Activated gamma-delta T cell (primary cell): ENCODE measurements around the gene WDR70.
"Not testable (repeated sequence)": the region's sequence is repeated elsewhere in the genome, so short reads cannot be mapped to it uniquely, and the experiment has no call there.

Source experiments
- DNase-seq: peaks from one replicate; lab custom pipeline; 2025; lab: John Stamatoyannopoulos, UW
- total RNA-seq, 2 donors: gene quantifications; one replicate each; lab custom pipeline; 2026; lab: John Stamatoyannopoulos, UW

The WDR70 gene
- 53.4 to 54.6 reads per million in 2 donors for total RNA-seq

- peak; percentile 66 for DNase-seq
Observed at GRCh38 chr5:37379100-37379628, at the start of gene WDR70. Gene WDR70 (plus strand): TSS chr5:37379318. CDS start chr5:37379368, 50 bp downstream.

DNA sequence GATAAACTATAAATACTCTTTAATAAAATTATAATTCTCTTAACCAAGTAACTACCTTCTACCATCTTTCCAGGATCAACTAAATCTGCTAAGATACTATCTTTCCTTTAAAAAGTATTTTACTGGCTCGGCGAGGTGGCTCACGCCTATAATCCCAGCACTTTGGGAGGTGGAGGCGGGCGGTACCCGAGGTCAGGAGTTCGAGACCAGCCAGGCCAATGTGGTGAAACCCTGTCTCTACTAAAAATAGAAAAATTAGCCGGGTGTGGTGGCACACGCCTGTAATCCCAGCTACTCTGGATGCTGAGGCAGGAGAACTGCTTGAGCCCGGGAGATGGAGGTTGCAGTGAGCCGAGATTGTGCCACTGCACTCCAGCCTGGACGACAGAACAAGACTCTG, 44.4 kb upstream of the WDR70 start:
- not testable (repeated sequence) for DNase-seq

DNA sequence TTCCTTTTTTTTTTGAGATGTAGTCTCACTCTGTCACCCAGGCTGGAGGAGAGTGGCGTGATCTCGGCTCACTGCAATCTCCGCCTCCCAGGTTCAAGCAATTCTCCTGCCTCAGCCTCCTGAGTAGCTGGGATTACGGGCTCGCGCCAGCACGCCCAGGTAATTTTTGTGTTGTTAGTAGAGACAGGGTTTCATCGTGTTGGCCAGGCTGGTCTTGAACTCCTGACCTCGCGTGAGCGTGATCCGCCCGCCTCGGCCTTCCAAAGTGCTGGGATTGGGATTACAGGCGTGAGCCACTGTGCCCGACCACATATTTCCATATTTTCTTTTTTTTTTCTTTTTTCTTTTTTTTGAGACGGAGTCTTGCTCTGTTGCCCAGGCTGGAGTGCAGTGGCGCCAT, 36.4 kb upstream of the WDR70 start:
- not testable (repeated sequence) for DNase-seq

- no peak for DNase-seq
Observed at GRCh38 chr5:37355161-37355560, 24.0 kb upstream of the WDR70 start.

GRCh38 chr5:37370550-37370863, 8.6 kb upstream of the WDR70 start:
- DNase-seq, result no peak

- peak; percentile 64 for DNase-seq
Observed at GRCh38 chr5:37370864-37371726, 8.0 kb upstream of the WDR70 start, which contains the start of gene NUP155. Gene NUP155 (minus strand): TSS chr5:37371106. CDS start chr5:37370977, 129 bp downstream.

DNA sequence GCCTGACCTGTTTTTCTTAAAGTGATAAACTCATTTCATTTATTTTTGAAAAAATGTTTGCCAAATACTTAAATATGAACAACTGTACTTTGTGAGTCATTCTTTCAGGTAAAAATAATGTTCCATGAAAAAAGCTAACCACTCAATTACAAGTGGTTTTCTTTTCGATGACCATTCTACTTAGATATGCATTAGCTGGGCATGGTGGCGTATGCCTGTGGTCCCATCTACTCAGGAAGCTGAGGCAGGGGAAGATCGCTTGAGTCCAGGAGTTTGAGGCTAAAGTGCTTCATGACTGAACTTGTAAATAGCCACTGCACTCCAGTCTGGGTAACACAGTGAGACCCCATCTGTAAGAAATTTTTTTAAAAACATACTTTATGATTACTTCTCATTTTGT, 4.0 kb upstream of the WDR70 start:
- no peak for DNase-seq

DNA sequence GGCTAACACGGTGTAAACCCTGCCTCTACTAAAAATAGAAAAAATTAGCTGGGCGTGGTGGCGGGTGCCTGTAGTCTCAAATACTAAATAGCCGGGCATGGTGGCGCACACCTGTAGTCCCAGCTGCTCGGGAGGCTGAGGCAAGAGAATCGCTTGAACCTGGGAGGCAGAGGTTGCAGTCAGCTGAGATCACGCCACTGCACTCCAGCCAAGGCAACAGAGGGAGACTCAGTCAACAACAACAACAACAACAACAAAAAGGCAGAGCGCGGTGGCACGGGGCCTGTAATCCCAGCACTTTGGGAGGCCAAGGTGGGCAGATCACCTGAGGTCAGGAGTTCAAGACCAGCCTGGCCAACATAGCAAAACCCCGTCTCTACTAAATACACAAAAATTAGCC, 1.1 kb upstream of the WDR70 start:
- not testable (repeated sequence) for DNase-seq

GRCh38 chr5:37391591-37391990, 12.5 kb downstream of the WDR70 start:
- no peak for DNase-seq

DNA sequence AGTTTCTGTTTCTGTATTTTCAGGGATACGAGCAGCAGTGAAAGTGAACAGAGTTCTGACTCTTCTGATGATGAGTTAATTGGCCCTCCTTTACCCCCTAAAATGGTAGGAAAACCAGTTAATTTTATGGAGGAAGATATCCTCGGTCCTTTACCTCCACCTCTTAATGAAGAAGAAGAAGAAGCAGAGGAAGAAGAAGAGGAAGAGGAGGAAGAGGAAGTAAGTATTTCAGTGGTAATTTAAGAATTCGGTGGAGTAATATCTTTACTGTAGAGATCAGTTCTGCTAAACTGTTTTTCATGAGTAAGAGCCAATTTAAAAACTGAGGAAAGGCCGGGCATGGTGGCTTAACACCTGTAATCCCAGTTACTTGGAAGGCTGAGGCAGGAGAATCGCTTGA, 17.2 kb downstream of the WDR70 start:
- no peak for DNase-seq

DNA sequence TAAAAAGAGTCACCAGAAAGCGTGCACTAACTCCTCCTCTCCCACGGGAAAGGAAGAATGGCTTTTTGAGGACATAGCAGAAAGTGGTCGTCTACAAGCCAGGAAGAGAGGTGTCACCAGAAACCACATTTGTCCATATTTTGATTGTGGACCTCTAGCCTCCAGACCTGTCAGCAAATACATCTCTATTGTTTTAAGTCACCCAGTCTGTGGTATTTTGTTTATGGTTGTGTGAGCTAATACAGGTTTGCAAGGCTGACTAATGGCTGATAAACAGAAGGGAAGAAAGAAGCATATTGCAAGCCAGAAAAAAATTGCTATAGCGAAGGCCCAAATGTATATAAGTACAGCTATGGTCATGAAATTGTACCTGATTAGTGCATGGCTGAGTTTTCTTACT, 21.4 kb downstream of the WDR70 start:
- no peak for DNase-seq

DNA sequence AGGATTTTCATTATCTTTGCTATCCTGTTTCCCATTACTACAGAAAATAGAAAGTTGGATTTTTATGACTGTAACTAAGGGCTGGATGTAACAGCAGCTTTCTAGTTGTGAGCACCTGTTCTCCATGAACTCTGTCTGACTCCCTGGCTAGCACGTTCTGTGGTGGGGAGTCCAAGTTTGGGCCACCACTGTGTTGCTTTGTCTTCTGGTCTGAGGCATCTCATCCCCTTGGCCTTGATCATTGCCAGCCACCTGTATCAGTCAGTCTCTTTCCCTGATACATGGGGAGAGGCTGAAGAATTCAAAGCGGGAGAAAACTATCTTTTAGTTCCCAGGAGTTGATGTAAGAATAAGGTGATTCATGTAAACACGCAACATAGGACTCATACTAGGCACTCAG, 33.4 kb downstream of the WDR70 start:
- DNase-seq, result no peak

DNA sequence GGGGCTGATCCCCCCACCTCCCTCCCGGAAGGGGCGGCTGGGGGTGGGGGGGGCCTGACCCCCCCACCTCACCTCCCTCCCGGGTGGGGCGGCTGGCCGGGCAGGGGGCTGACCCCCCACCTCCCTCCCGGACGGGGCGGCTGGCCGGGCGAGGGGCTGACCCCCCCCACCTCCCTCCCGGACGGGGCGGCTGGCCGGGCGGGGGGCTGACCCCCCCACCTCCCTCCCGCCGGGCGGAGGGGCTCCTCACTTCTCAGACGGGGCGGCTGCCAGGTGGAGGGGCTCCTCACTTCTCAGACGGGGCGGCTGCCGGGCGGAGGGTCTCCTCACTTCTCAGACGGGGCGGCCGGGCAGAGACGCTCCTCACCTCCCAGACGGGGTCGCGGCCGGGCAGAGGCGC, 36.3 kb downstream of the WDR70 start:
- DNase-seq, result not testable (repeated sequence)

GRCh38 chr5:37417347-37417746, 38.2 kb downstream of the WDR70 start:
- DNase-seq, result no peak

DNA sequence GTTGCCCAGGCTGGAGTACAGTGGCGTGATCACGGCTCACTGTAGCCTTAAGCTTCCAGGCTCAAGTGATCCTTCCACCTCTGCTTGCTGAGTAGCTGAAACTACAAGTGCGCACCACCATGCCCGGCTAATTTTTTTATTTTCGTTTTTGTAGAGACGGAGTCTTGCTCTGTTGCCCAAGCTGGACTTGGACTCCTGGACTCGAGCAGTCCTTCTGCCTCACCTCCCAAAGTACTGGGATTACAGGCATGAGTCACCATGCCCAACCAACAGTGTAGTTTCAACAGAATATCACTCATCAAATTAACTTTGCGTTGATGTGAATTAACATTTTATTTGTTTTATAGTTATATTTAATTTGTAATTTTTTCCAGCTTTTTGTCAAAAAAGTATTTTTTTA, 45.3 kb downstream of the WDR70 start:
- DNase-seq, result no peak

DNA sequence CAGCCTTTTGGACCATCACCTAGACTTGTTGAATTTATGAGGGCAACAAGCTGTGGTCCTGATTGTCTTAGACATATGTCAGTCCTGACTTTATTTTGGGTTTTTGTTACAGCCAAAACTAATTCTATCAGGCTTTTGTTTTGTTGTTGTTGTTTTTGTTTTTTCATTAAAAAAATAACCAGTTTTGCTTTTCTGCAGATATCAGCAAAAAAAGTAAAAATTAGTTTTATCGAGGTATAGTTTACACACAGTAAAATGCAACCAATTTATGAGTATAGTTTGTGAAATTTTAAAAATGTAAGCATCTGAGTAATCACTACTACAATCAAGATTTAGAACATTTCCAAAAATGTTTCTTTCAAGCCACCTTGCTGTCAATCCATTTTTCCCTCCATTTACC, 48.9 kb downstream of the WDR70 start:
- DNase-seq, result no peak

GRCh38 chr5:37435261-37435660, 56.1 kb downstream of the WDR70 start:
- no peak for DNase-seq

DNA sequence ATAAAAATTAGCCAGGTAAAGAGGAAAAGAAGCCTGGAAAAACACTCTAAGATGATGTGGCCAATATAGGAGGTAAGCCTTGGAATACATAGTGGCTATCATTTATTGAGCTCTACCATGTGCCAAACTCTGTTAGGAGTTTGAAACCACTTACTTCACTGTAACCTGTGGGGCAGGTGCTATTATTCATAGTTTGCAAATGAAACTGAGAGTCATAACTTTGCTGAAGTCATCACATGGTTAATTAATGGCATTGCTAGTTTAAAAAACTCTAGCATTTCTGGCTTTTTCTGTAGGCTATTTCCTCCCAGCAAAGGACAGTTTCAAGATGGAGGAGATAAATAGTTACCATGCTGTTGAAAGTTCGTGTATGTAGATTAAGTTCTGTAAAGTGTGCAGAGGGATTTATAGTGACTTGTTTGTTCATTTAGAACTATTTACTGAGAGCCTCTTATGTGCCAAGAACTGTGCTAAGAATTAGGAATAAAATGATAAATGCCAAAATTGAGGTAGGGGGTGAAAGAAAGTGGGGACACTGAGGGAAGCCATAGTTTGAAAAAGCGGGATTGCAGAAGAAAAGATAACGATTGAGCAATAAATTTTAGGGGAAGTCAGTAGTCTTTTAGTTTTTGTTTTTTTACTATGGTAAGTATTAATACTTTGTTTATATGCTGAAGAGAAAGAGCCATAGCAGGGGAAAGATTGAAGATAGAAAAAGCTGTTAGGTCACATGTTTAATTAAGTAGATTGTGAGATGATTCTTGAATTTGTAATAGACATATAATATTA, 57.2 kb downstream of the WDR70 start:
- DNase-seq, result no peak

DNA sequence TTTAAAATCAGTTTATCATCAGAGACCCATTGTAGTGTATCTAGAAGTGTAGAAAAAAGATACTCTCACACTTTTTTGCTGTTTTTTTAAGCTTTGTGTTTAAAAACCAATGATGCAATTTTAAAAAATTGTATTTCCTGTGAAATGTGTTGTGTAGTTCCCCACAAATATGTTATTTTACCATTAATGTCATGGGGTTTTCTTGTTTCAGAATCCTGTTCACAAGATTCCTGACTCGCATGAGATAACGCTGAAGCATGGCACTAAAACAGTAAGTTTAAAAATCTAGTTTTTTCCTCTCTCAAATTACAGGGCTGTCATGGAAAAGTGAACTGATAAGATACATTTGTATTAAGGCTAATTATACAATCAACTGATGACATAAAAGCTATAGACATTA, 58.6 kb downstream of the WDR70 start:
- DNase-seq, result no peak

DNA sequence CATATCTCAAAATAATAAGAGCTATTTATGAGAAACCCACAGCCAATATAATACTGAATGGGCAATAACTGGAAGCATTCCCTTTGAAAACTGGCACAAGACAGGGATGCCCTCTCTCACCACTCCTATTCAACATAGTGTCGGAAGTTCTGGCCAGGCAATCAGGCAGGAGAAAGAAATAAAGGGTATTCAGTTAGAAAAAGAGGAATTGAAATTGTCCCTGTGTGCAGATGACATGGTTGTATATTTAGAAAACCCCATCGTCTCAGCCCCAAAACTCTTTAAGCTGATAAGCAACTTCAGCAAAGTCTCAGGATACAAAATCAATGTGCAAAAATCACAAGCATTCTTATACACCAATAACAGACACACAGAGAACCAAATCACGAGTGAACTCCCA, 66.7 kb downstream of the WDR70 start:
- not testable (repeated sequence) for DNase-seq

GRCh38 chr5:37448941-37449340, 69.8 kb downstream of the WDR70 start:
- no peak for DNase-seq

DNA sequence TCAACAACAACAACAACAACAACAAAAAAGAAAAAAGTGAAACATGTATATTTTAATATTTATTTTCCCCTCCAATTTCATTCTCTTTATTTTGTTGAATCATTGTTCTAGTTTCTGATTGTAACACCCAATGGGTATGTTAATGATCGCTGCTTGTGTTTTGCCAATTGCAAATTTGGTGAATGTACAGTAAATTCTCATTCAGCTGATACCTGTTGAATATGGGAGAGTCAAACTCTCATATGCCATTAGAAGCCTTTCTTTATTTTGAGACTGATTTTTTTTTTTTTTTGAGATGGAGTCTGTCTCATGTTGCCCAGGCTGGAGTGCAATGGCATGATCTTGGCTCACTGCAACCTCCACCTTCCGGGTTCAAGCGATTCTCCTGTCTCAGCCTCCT, 72.9 kb downstream of the WDR70 start:
- DNase-seq, result not testable (repeated sequence)

DNA sequence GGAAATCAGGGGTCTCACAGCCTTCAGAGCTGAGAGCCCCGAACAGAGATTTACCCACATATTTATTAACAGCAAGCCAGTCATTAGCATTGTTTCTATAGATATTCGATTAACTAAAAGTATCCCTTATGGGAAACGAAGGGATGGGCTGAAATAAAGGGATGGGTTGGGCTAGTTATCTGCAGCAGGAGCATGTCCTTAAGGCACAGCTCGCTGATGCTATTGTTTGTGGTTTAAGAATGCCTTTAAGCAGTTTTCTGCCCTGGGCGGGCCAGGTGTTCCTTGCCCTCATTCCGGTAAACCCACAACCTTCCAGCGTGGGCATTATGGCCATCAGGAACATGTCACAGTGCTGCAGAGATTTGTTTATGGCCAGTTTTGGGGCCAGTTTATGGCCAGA, 74.1 kb downstream of the WDR70 start:
- DNase-seq, result not testable (repeated sequence)
